Activated CD8-positive, alpha-beta memory T cell treated with anti-CD3 and anti-CD28 coated beads, Interleukin-2, amount 50 U/mL, for 1 hour (primary cell): ENCODE data around the gene NEMP1.
"Not testable (repeated sequence)": the region's sequence is repeated elsewhere in the genome, so short reads cannot be mapped to it uniquely, and the experiment has no call there.

Experiments used
- DNase-seq: peaks from one replicate; pipeline ENCODE4 v3.0.0-alpha.2; 2020; ENCODE audit errors: extremely low read depth

Gene NEMP1

GRCh38 chr12:57091638-57092528 lies 13.3 kb upstream of the NEMP1 start:
- DNase-seq, result no peak

- DNase-seq, result no peak
These were observed 12.5 kb upstream of the NEMP1 start for GRCh38 chr12:57090924-57091637.

- no peak for DNase-seq
These were observed 11.9 kb upstream of the NEMP1 start for GRCh38 chr12:57090490-57090889.

GRCh38 chr12:57089271-57090245 lies 11.0 kb upstream of the NEMP1 start:
- no peak for DNase-seq

- peak; percentile 88 for DNase-seq
These were observed 10.0 kb upstream of the NEMP1 start, which contains the start of gene NAB2 for GRCh38 chr12:57088354-57089270. NAB2 (plus strand) TSS chr12:57089114; CDS start chr12:57089272, 158 bp downstream.

GRCh38 chr12:57087691-57088353 lies 9.2 kb upstream of the NEMP1 start:
- DNase-seq, result peak; percentile 73

- DNase-seq, result peak; percentile 90
These were observed 8.6 kb upstream of the NEMP1 start for GRCh38 chr12:57087010-57087690.

- no peak for DNase-seq
These were observed 8.0 kb upstream of the NEMP1 start for GRCh38 chr12:57086493-57087009.

GRCh38 chr12:57085999-57086492 lies 7.5 kb upstream of the NEMP1 start:
- no peak for DNase-seq

GRCh38 chr12:57080855-57081254 lies 2.3 kb upstream of the NEMP1 start:
- DNase-seq, result no peak

GRCh38 chr12:57079821-57080220 lies 1.2 kb upstream of the NEMP1 start:
- DNase-seq, result no peak

- DNase-seq, result not testable (repeated sequence)
These were observed 4.8 kb downstream of the NEMP1 start for GRCh38 chr12:57073566-57074450.

GRCh38 chr12:57072661-57073060 lies 5.9 kb downstream of the NEMP1 start:
- no peak for DNase-seq

- no peak for DNase-seq
These were observed 9.1 kb downstream of the NEMP1 start for GRCh38 chr12:57069523-57069922.

GRCh38 chr12:57066245-57066644 lies 12.3 kb downstream of the NEMP1 start:
- no peak for DNase-seq

- peak; percentile 34 for DNase-seq
These were observed 14.5 kb downstream of the NEMP1 start for GRCh38 chr12:57063991-57064685.

GRCh38 chr12:57058454-57058853 lies 20.1 kb downstream of the NEMP1 start:
- no peak for DNase-seq
